HepG2 (cell line): Measurements from ENCODE around the gene MBOAT7. TPM values are rescaled to one million over a fixed set of nuclear protein-coding genes. Genes with fewer than 3 reads are reported as not detected.
A peak's percentile ranks its signal among the peaks of the same experiment; 100 is the strongest.

Experiments
- ARHGAP35 ChIP-seq: sonication (generic); formaldehyde crosslinking; IDR thresholded peaks from 2 replicates; pipeline ENCODE4 v1.9.0; 2022; ENCODE audit warnings: mild to moderate bottlenecking, inconsistent platforms, moderate library complexity, missing genetic modification reagents, borderline replicate concordance
- ARNT2 ChIP-seq: sonication (generic); formaldehyde crosslinking; IDR thresholded peaks from 2 replicates; pipeline ENCODE4 v1.8.0; 2022; ENCODE audit warnings: mild to moderate bottlenecking, low read depth, missing genetic modification reagents, moderate library complexity
- FLYWCH1 ChIP-seq: sonication (generic); formaldehyde crosslinking; IDR thresholded peaks from 2 replicates; pipeline ENCODE4 v1.8.1; 2023; ENCODE audit warnings: mild to moderate bottlenecking, missing genetic modification reagents
- HCFC1 ChIP-seq: fragments of 150-350 bp; IDR thresholded peaks from 2 replicates; pipeline ENCODE4 v1.6.1; 2014; ENCODE audit warnings: low read depth, low read length
- HOMEZ ChIP-seq: IDR thresholded peaks from 2 replicates; pipeline ENCODE4 v1.6.1; 2016; ENCODE audit warnings: low read depth
- POLR2AphosphoS2 ChIP-seq: IDR thresholded peaks from 2 replicates; pipeline ENCODE4 v1.6.1; 2011; ENCODE audit warnings: low read depth, low read length, improper control_type of control experiment
- PRDM15 ChIP-seq: sonication (generic); formaldehyde crosslinking; IDR thresholded peaks from 2 replicates; pipeline ENCODE4 v1.4.0; 2020; ENCODE audit warnings: missing genetic modification reagents
- RXRB ChIP-seq: IDR thresholded peaks from 2 replicates; pipeline ENCODE4 v1.6.1; 2016; ENCODE audit warnings: borderline replicate concordance, missing genetic modification reagents, missing compliant biosample characterization
- SIN3B ChIP-seq: fragments of 150-350 bp; IDR thresholded peaks from 2 replicates; pipeline ENCODE4 v1.6.1; 2014; ENCODE audit warnings: low read length
- STAT5B ChIP-seq: sonication (generic); formaldehyde crosslinking; IDR thresholded peaks from 2 replicates; pipeline ENCODE4 v1.4.0; 2020; ENCODE audit warnings: missing genetic modification reagents
- ZMYM2 ChIP-seq: sonication (generic); formaldehyde crosslinking; IDR thresholded peaks from 2 replicates; pipeline ENCODE4 v1.8.0; 2022; ENCODE audit warnings: mild to moderate bottlenecking, missing genetic modification reagents
- ZNF225 ChIP-seq: sonication (generic); formaldehyde crosslinking; IDR thresholded peaks from 2 replicates; pipeline ENCODE4 v1.4.0; 2020; ENCODE audit warnings: mild to moderate bottlenecking, missing genetic modification reagents
- ZNF235 ChIP-seq: sonication (generic); formaldehyde crosslinking; IDR thresholded peaks from 2 replicates; pipeline ENCODE4 v1.8.1; 2023; ENCODE audit warnings: mild to moderate bottlenecking, missing genetic modification reagents, borderline replicate concordance
- ZNF772 ChIP-seq: sonication (generic); formaldehyde crosslinking; IDR thresholded peaks from 2 replicates; pipeline ENCODE4 v1.5.0; 2020; ENCODE audit warnings: mild to moderate bottlenecking, missing genetic modification reagents
- ZNF83 ChIP-seq: sonication (generic); formaldehyde crosslinking; IDR thresholded peaks from 2 replicates; pipeline ENCODE4 v1.4.0; 2020; ENCODE audit warnings: missing genetic modification reagents, mild to moderate bottlenecking, borderline replicate concordance
- polyA plus RNA-seq, 8 experiments: library from polyadenylated mRNA; depleted of rRNA in 3 of 8; stranded (reverse) in 7 of 8; unstranded in 1 of 8; fragments of >200 nt; fragmentation: Illumina TruSeq in 4 of 8; extraction: Trizol in 4 of 8; gene quantifications; 2 replicates each; pipeline versions ENCODE4 v1.2.1 to v1.2.3, GENCODE V29; 2011 to 2016; ENCODE audit warnings: low read depth in 4 of 8, missing spikeins in 1 of 8, mixed read lengths in 1 of 8; ENCODE audit not compliant: insufficient read depth in 1 of 8
- total RNA-seq, 5 experiments: library from RNA; depleted of rRNA; stranded (reverse); fragments of >200 nt; fragmentation: Illumina TruSeq; extraction: Trizol; gene quantifications; 2 replicates each; pipeline ENCODE4 v1.2.3, GENCODE V29; 2016; ENCODE audit warnings: low read depth in 1 of 5
- TF ChIP-seq, protein P1 (sequence below): sonication (generic); formaldehyde crosslinking; IDR thresholded peaks from 2 replicates; pipeline ENCODE4 v1.8.0; 2022; ENCODE audit warnings: mild to moderate bottlenecking, missing genetic modification reagents
- TF ChIP-seq, protein P2 (sequence below): IDR thresholded peaks from 2 replicates; pipeline ENCODE4 v1.6.1; 2016; ENCODE audit warnings: low read depth, borderline replicate concordance

The MBOAT7 gene
- total and polyA plus RNA-seq, 2 of the 13 experiments (the other 11 are each of a cell fraction or from before 2014, with no cell fraction given), result 22.2 to 25.5 TPM

DNA sequence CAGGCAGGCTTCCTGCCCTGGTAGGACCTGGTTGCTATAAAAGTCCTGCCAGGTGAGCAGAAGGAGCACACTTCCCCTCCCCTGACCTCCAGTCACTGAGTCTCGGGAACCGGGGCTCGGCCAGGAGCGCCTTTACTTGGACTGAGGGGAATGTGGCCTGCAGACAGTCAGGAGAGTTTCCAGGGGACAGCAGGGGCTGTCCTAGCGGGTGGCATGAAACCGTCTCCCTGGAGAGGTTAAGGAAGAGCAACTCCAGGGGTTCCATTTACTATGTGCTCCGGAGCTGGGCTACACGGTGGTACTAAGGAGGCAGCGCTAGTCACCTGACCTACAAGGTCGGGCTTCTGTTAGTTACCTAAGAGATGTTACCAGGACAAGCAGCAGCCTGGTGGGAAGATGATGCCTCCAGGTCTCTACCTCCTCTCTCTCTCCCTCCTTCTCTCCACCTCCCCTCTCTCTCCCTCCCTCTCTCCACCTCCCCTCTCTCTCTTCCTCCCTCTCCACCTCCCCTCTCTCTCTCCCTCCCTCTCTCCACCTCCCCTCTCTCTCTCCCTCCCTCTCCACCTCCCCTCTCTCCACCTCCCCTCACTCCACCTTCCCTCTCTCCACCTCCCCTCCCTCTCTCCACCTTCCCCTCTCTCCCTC is 55.9 kb downstream of the MBOAT7 start (continued):
- TF ChIP-seq ZNF225 (CRISPR knock-in tag) (no peak), ZNF772 (CRISPR knock-in tag) (no peak), PRDM15 (no peak), ZNF235 (CRISPR knock-in tag) (no peak), SIN3B (0 out of 2 replicates have a peak, but pooled peaks have one; percentile 18), FLYWCH1 (CRISPR knock-in tag) (no peak), POLR2AphosphoS2 (peak; percentile 89; the same call in 1 of the 2 replicates), HCFC1 (peak; percentile 44; the same call in 1 of the 2 replicates), ARHGAP35 (CRISPR knock-in tag) (no peak), RXRB (CRISPR knock-in tag) (no peak), ZNF83 (CRISPR knock-in tag) (no peak), ZMYM2 (CRISPR knock-in tag) (no peak), ARNT2 (CRISPR knock-in tag) (no peak), STAT5B (CRISPR knock-in tag) (no peak), HOMEZ (CRISPR knock-in tag) (no peak)
- TF ChIP-seq, protein P1, sequence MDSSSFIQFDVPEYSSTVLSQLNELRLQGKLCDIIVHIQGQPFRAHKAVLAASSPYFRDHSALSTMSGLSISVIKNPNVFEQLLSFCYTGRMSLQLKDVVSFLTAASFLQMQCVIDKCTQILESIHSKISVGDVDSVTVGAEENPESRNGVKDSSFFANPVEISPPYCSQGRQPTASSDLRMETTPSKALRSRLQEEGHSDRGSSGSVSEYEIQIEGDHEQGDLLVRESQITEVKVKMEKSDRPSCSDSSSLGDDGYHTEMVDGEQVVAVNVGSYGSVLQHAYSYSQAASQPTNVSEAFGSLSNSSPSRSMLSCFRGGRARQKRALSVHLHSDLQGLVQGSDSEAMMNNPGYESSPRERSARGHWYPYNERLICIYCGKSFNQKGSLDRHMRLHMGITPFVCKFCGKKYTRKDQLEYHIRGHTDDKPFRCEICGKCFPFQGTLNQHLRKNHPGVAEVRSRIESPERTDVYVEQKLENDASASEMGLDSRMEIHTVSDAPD (CRISPR knock-in tag), result no peak
- TF ChIP-seq, protein P2, sequence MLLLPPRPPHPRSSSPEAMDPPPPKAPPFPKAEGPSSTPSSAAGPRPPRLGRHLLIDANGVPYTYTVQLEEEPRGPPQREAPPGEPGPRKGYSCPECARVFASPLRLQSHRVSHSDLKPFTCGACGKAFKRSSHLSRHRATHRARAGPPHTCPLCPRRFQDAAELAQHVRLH (CRISPR knock-in tag), result no peak
